Hepatocyte (in vitro differentiated cells): ENCODE measurements around the gene PADI4.

Source experiments
- EZH2 ChIP-seq: fragments of 200-600 bp; sonication (generic); IDR thresholded peaks from 2 replicates; pipeline ENCODE4 v1.6.1; 2016; ENCODE audit warnings: antibody characterized with exemption, mild to moderate bottlenecking, borderline replicate concordance
- TF ChIP-seq, protein P1 (sequence below): fragments of 200-600 bp; sonication (generic); IDR thresholded peaks from 2 replicates; pipeline ENCODE4 v1.5.1; 2016; ENCODE audit warnings: antibody characterized with exemption, mild to moderate bottlenecking; ENCODE audit not compliant: poor library complexity

GRCh38 chr1:17347769-17348592 lies 40.0 kb downstream of the PADI4 start:
- TF ChIP-seq, protein P1, sequence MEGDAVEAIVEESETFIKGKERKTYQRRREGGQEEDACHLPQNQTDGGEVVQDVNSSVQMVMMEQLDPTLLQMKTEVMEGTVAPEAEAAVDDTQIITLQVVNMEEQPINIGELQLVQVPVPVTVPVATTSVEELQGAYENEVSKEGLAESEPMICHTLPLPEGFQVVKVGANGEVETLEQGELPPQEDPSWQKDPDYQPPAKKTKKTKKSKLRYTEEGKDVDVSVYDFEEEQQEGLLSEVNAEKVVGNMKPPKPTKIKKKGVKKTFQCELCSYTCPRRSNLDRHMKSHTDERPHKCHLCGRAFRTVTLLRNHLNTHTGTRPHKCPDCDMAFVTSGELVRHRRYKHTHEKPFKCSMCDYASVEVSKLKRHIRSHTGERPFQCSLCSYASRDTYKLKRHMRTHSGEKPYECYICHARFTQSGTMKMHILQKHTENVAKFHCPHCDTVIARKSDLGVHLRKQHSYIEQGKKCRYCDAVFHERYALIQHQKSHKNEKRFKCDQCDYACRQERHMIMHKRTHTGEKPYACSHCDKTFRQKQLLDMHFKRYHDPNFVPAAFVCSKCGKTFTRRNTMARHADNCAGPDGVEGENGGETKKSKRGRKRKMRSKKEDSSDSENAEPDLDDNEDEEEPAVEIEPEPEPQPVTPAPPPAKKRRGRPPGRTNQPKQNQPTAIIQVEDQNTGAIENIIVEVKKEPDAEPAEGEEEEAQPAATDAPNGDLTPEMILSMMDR: no peak
- TF ChIP-seq EZH2: no peak
